ENCODE data around the gene TPRN. TPM values are rescaled to one million over a fixed set of nuclear protein-coding genes. Genes with fewer than 3 reads are reported as not detected.

The TPRN gene, protein sequence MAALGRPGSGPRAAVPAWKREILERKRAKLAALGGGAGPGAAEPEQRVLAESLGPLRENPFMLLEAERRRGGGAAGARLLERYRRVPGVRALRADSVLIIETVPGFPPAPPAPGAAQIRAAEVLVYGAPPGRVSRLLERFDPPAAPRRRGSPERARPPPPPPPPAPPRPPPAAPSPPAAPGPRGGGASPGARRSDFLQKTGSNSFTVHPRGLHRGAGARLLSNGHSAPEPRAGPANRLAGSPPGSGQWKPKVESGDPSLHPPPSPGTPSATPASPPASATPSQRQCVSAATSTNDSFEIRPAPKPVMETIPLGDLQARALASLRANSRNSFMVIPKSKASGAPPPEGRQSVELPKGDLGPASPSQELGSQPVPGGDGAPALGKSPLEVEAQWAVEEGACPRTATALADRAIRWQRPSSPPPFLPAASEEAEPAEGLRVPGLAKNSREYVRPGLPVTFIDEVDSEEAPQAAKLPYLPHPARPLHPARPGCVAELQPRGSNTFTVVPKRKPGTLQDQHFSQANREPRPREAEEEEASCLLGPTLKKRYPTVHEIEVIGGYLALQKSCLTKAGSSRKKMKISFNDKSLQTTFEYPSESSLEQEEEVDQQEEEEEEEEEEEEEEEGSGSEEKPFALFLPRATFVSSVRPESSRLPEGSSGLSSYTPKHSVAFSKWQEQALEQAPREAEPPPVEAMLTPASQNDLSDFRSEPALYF
- 11.4 and 12.5 TPM in 2 replicates for total RNA-seq

DNA sequence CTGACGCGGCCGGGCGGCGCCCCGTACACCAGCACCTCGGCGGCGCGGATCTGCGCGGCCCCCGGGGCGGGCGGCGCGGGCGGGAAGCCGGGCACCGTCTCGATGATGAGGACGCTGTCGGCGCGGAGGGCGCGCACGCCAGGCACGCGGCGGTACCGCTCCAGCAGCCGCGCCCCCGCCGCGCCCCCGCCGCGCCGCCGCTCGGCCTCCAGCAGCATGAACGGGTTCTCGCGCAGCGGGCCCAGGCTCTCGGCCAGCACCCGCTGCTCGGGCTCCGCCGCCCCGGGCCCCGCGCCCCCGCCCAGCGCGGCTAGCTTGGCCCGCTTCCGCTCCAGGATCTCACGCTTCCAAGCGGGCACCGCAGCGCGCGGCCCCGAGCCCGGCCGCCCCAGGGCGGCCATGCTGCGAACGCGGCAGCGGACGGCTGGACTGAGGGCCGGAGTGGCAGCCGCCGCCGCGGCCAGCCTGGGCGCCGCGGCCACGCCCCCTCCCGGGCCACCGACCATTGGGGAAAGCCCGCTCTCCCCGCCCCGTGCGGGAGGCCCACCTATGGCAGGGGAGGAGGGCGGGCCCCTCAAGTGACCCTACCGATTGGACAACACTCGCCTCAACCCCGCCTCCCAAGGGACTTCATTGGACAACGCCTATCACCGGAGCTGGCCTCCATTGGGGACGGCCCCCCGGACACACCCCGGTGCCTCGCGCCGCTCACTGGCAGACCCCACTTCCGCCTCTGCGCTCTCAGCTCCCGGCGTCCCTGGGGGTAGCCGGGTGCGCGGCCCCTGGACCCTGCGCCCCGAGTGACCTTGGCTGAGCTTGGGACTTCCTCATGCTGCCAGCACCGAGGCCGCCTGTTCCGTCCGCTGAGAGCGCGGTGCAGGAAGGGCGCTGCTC lies at the start of gene TPRN:
TSS of gene TPRN (minus strand) at position 431 of the 894 bp plus-strand sequence. CDS start at position 401, 30 bp downstream.

DNA sequence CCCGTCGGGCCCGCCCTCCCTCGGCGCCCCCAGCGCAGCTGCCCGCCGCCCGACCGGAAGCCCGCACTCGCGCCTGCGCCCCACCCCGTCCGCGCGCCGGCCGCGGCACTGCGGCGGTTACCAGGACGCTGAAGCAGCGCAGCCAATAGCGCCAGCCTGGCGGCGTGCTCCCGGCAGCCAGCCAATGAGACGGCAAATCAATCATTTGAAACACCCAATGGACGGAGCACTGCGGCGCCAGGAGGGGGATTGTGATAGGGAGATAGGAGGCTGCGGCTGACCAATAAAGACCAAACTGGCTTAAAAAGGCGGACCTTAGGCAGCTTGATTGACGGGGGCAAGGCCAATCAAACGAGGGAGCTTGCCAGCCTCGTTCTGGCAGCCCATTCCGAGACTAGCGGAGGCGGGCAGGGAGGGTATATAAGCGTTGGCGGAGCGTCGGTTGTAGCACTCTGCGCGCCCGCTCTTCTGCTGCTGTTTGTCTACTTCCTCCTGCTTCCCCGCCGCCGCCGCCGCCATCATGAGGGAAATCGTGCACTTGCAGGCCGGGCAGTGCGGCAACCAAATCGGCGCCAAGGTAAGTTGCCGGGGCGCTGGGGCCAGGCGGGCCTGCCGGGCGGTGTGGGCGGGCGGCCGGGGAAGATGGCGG lies 40.4 kb upstream of the TPRN start, which contains the start of gene TUBB4B:
TSS of gene TUBB4B (plus strand) at position 447 of the 649 bp plus-strand sequence. CDS start at position 521, 74 bp downstream.

DNA sequence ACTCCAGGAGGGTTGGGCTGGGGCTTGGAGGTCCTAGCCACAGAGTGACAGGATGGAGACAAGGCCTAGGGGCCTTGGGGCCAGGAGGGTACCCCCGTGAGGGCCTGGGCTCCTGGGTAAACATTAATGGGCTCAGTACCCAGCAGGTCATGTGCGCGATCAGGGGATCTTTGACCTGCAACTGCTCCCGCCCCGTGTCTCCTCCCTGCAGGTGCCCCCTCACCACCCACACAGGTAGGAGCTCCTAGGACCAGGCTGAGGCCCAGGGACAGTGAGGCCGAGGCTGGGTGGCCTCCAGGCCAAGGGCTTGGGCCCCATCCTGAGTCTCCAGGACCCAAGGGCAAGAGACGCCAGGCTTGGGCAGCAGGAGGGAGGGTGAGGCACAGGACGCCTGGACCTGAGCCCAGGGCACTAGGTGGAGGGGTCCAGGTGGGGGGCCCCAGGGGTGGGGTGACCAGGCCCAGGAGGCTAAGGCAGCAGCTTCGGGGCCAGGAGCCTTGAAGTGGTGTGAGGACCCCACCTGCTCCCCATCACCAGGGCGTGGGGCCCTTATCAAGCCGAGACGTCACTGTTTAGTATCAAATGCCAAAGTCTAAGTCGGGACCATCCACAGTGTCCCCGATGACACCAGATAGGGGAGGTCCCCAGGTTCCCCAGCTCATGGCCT lies 30.3 kb upstream of the TPRN start, which contains the start of gene SLC34A3:
TSS of gene SLC34A3 (plus strand) at position 197 of the 667 bp plus-strand sequence. CDS start 802 bp downstream, outside the sequence.

DNA sequence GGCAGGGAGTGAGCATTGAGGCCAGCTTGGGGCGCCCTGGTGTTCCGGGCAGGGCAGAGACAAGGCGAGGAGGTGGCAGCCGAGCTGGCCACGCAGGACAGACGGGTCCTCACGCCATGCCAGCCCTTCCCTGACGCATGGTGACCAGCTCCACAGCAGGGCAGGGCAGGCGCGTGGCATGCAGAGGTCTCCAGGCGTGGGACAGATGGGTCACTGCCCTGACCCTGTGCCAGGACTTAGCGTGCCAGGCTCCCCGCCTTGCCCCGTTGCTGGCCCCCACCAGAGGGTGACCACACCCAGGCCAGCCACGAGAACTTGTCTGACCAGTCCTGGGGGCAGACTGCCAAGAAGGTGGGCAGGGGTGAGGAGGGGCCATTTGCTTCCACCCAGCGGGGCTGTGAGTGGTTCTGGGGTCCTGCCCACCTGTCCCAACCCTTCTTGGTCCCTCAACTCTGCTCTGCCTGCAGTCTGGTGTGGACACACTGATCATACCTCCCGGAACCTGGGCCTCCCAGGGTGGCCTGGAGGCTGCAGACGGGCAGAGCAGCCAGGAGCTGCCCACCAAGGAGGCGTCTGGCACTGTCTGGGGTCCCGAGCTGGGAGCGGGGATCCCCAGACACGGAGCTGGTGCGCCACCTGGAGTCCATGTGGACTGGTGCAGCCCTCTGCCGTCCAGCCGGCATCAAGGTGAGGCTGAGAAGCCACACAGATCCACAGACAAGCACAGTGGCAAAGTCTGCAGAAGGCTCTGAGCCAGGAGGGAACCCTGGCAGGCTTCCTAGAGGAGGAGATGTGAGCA lies 26.7 kb upstream of the TPRN start, which contains the start of gene RNF224:
TSS of gene RNF224 (plus strand) at position 449 of the 799 bp plus-strand sequence. CDS start 834 bp downstream, outside the sequence.

DNA sequence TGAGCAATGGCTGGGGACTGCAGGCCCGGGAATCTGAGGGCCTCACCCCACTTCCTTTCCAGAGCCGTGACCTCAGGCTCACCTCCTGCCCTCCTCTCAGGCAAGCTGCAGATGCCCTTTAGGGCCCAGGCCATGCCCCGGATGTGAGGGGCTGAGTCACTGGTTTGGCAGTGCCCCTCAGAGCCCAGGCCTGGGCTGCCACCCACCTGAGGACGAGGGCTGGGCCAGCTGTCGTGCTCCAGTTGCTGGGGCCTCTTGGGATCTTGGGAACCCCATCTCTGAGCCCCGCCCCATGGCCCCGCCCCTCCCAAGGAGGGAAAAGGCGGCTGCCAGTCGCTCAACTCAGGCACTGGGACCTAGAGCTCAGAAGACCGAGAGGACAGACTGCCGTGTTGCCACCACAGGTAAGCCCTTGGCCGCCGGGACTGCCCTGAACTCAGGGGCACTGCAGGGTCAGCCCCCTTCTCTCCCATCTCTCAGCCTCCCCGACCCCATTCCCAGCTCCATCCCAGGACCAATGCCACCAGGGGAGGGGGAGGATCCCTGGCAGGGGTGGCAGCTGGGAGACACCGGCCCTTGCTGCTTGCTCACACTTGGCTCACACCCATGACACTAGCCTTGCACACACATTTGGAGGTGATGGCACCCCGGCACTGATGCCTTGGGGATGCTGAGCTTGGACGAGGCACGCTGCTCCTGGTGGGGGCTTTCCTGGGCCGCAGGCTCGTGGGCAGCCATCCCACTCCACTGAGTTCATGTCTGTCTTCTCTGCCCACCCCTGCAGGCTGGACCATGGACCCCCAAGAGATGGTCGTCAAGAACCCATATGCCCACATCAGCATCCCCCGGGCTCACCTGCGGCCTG lies 24.5 kb upstream of the TPRN start, which contains the start of gene CYSRT1:
TSS of gene CYSRT1 (plus strand) at position 345 of the 865 bp plus-strand sequence. CDS start at position 793, 448 bp downstream.

DNA sequence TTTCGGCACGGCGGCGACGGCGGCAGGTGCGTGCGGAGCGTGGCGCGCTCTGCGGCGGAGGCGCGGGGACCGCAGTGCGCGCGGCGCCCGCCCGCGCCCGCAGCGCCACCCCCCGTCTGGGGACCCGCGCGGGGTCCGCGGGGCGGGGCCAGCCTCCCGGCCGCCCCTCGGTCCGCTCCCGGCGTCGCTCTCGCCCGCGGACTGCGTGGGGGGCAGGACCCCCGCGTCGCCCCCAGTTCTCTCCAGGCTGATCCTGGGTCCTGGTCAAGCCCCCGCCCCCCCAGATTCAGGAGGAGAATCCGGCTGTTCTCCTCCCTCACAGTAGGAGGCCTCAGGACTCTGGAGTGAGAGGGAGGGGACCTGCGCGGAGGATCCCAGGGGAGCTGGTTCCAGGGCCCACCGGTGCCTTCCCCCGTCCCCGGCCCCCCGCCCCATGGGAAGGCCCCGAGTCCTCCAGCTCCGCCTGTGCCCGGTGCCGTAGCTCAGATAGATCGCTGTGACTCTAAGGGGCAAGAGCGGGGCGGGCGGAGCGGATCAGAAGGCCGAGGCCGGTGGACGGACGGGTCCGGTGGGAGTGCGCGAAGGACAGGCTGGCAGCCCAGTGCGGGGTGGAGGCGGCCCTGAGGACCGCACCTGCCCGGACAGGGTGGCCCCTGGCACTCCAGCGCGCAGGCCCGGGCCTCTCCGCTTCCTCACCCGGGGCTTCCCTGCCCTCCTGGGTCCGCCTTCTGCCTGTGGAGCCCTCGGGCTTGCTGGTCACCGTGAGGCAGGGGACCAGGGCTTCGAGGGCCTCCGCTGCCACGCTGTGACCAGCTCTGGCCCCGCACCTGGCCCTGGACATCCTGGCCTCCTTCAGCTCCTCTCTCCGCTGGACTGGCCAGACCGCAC lies 21.9 kb upstream of the TPRN start, which contains the start of gene RNF208:
TSS of gene RNF208 (minus strand) at position 51 of the 888 bp plus-strand sequence. CDS start 1,028 bp downstream, outside the sequence.

DNA sequence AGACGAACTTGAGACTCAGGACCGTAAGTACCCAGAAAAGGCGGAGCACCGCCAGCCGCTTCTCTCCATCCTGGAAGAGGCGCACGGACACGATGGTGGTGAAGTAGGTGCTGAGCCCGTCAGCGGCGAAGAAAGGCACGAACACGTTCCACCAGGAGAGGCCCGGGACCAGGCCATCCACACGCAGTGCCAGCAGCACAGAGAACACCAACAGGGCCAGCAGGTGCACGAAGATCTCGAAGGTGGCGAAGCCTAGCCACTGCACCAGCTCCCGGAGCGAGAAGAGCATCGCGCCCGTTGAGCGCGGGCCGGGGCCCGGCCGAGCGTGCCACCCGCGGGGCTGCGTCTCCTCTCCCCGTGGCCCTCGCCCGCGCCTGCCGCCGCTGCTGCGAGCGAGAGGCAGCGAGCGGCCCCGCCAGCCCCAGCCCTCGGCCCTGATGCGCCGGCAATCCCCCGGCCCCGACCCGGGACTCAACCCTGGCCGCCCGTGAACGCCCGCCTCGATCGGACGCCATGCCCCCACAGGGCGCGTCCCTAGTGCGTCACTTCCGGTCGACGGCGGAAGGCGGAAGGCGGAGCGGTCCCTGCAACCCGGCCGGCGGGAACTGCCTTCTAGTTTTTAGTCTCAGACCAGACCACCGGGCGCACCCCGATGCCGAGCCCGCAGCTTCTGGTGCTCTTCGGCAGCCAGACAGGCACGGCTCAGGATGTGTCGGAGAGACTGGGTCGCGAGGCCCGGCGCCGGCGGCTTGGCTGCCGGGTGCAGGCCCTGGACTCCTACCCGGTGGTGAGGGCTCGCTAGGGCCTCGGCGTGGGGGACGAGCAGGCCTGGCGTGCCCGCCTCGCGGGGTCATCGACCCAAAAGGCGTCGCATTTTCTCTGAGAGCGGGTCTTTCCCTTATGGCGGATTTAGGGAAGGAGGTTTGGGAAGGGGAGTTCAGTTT lies 4.9 kb upstream of the TPRN start, which contains the start of the genes NDOR1 and TMEM203:
TSS of gene NDOR1 (plus strand) at position 575 of the 944 bp plus-strand sequence. CDS start at position 653, 78 bp downstream.
TSS of gene TMEM203 (minus strand) at position 523 of the 944 bp plus-strand sequence. CDS start at position 289, 234 bp downstream.

DNA sequence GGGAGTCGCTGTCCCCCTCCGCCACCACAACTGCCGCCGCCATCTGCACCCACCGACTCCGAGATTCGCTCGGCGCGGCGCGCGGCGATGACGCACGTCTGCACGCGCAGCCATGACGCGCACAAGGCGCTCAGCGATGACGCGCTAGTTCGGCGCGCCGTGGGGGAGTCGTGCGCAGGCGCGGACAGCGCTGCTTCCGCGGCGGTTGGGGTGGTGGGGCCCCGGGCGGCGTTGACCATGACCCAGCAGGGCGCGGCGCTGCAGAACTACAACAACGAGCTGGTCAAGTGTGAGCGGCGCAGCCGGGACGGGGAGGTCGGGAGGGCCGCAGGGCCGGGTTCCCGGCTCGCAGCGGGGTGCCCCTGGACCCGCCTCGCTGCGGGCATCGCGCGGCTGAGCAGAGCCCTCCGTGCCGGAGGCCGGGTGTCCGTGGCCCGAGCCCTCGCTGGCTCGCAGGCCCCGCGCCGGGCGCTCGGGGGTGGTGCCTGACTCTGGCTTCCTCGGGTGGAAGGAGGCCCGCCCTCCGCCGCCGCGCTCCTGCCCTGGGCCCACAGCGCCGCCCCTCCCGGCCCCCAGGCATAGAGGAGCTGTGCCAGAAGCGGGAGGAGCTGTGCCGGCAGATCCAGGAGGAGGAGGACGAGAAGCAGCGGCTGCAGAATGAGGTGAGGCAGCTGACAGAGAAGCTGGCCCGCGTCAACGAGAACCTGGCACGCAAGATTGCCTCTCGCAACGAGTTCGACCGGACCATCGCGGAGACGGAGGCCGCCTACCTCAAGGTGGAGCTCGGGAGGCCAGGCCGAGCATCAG lies 11.8 kb downstream of the TPRN start, which contains the start of the genes ANAPC2 and SSNA1:
TSS of gene ANAPC2 (minus strand) at position 71 of the 807 bp plus-strand sequence. CDS start at position 43, 28 bp downstream.
TSS of gene SSNA1 (plus strand) at position 187 of the 807 bp plus-strand sequence. CDS start at position 238, 51 bp downstream.

DNA sequence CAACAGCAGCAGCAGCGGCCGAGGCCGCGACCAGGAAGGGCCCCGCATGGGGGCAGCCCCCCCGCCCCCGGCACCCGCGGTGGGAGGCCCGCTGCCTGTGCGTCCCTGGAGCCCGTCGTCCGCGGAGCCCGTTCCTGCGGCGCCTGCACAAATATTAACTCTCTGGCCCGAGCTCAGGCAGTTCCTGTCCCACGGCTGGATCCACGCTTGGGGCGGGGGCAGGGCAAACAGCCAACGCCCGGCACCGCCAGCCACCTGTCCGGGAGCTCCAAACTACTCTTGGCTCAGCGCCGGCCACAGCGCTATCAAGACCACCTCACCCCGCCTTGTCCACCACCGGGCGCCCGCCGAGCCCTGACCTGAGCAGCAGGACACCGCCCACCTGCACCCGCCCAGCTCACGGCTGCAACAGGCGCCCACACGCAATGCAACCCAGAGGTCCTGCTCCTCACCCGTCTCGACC lies 30.6 kb downstream of the TPRN start, which contains the start of gene LRRC26:
TSS of gene LRRC26 (minus strand) at position 156 of the 463 bp plus-strand sequence. CDS start at position 48, 108 bp downstream.

Other genes starting within 250 kb of the TPRN start
- gene LCN12, start 248.5 kb downstream of the TPRN start, total RNA-seq, result not detected in 2 replicates
- gene PTGDS, start 223.2 kb downstream of the TPRN start, total RNA-seq, result not detected in 2 replicates
- not detected in 2 replicates for gene LCNL1, start 217.7 kb downstream of the TPRN start, total RNA-seq
- gene PAXX, start 208.3 kb downstream of the TPRN start, total RNA-seq, result 50.9 and 69.2 TPM in 2 replicates
- 179 and 203 TPM in 2 replicates for gene CLIC3, start 204.2 kb downstream of the TPRN start, total RNA-seq
- gene ABCA2, start 172.5 kb downstream of the TPRN start, total RNA-seq, result 11.9 and 15.6 TPM in 2 replicates
- gene FUT7, start 168.7 kb downstream of the TPRN start, total RNA-seq, result not detected in 2 replicates
- 36.7 and 39.0 TPM in 2 replicates for gene NPDC1, start 154.6 kb downstream of the TPRN start, total RNA-seq
- gene ENTPD2, start 146.7 kb downstream of the TPRN start, total RNA-seq, result 1.1 and 1.4 TPM in 2 replicates
- 31.6 and 31.9 TPM in 2 replicates for gene SAPCD2, start 130.2 kb downstream of the TPRN start, total RNA-seq
- gene UAP1L1, start 123.2 kb downstream of the TPRN start, total RNA-seq, result 2.7 and 4.0 TPM in 2 replicates
- 59.0 and 62.8 TPM in 2 replicates for gene MAN1B1, start 113.8 kb downstream of the TPRN start, total RNA-seq
- gene DPP7, start 86.0 kb downstream of the TPRN start, total RNA-seq, result 52.1 and 52.4 TPM in 2 replicates
- gene GRIN1, start 61.6 kb downstream of the TPRN start, total RNA-seq, result 0.14 and 0.42 TPM in 2 replicates
- gene LRRC26, start 30.7 kb downstream of the TPRN start, total RNA-seq, result 0.35 and 0.70 TPM in 2 replicates
- gene TMEM210, start 28.7 kb downstream of the TPRN start, total RNA-seq, result not detected in 2 replicates
- gene ANAPC2, start 12.2 kb downstream of the TPRN start, total RNA-seq, result 14.7 and 15.9 TPM in 2 replicates
- gene SSNA1, start 12.1 kb downstream of the TPRN start, total RNA-seq, result 119 and 122 TPM in 2 replicates
- gene TMEM203, start 4.9 kb upstream of the TPRN start, total RNA-seq, result 38.4 and 43.2 TPM in 2 replicates
- 9.2 and 12.6 TPM in 2 replicates for gene NDOR1, start 5.0 kb upstream of the TPRN start, total RNA-seq
- gene RNF208, start 21.5 kb upstream of the TPRN start, total RNA-seq, result 0.70 and 1.5 TPM in 2 replicates
- gene CYSRT1, start 24.4 kb upstream of the TPRN start, total RNA-seq, result 17.3 and 19.3 TPM in 2 replicates
- 0.35 and 0.70 TPM in 2 replicates for gene RNF224, start 26.8 kb upstream of the TPRN start, total RNA-seq
- gene SLC34A3, start 30.2 kb upstream of the TPRN start, total RNA-seq, result 0.14 TPM in 1 of 2 replicates, not detected in the other
- gene TUBB4B, start 40.5 kb upstream of the TPRN start, total RNA-seq, result 738 and 813 TPM in 2 replicates
- gene STPG3, start 50.5 kb upstream of the TPRN start, total RNA-seq, result not detected in 2 replicates
- gene NELFB, start 54.6 kb upstream of the TPRN start, total RNA-seq, result 47.5 and 54.2 TPM in 2 replicates
- 44.0 and 48.1 TPM in 2 replicates for gene TOR4A, start 77.0 kb upstream of the TPRN start, total RNA-seq
- gene NRARP, start 101.5 kb upstream of the TPRN start, total RNA-seq, result 14.6 and 30.0 TPM in 2 replicates
- 9.1 and 14.1 TPM in 2 replicates for gene EXD3, start 222.4 kb upstream of the TPRN start, total RNA-seq
- gene NOXA1, start 222.7 kb upstream of the TPRN start, total RNA-seq, result 0.65 and 0.92 TPM in 2 replicates
- gene ENTPD8, start 240.6 kb upstream of the TPRN start, total RNA-seq, result not detected in 2 replicates